NCI-H1694 (cell line): Measurements from ENCODE around the gene CCDC87.
"Not testable (repeated sequence)": the region's sequence is repeated elsewhere in the genome, so short reads cannot be mapped to it uniquely, and the experiment has no call there.

Source experiments
- DNase-seq: peaks from one replicate; lab custom pipeline; 2025; lab: John Stamatoyannopoulos, UW

The CCDC87 gene

GRCh38 chr11:66614073-66614472, 21.2 kb upstream of the CCDC87 start:
- no peak for DNase-seq

DNA sequence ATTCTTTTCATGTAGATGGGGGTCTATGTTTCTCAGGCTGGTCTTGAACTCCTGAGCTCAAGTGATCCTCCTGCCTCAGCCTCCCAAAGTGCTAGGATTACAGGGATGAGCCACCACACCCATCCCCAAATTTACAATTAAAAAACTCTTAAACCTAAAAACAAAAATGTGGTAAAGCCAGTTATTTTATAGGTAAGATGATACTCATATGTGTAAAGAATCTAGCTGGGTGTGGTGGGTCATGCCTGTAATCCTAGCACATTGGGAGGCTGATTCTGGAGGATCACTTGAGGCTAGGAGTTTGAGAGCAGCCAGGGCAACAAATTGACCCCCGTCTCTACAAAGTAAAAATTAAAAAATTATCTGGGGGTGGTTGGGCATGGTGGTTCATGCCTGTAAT, 19.6 kb upstream of the CCDC87 start:
- DNase-seq = no peak

- no peak for DNase-seq
Observed at GRCh38 chr11:66609721-66610617, 17.1 kb upstream of the CCDC87 start.

- no peak for DNase-seq
Observed at GRCh38 chr11:66607126-66607834, 14.4 kb upstream of the CCDC87 start.

- not testable (repeated sequence) for DNase-seq
Observed at GRCh38 chr11:66606608-66607007, 13.7 kb upstream of the CCDC87 start.

DNA sequence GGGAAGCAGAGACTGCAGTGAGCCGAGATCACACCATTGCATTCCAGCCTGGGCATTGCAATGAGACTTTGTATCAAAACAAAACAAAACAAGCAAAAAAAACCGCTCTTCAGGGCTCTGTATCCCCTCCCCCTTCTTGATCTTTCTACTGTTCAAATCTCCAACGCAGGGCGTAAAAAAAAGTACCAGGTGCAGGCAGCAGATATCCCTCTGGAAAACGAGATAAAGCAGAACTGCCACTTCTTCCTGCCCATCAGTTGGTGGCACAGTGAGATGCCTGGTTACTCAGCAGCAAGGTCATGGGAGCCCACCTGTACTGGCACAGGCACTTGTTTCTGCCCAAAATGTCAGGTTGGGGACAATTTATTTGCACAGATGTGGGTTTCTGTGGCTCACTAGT, 11.3 kb upstream of the CCDC87 start:
- no peak for DNase-seq

DNA sequence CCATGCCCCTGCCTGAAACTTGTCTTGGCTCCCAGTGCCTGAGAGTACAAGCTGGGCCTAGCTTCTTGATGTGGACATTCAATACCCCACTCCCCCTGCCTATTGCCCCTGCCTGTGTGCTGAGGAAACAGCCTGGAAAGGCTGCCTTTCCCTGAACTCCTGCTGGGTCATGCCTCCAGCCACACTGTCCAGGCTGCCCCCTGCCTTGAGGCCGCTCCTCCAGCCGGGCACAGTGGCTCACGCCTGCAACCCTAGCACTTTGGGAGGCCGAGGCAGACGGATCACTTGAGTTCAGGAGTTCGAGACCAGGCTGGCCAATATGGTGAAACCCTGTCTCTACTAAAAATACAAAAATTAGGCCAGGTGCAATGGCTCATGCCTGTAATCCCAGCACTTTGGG, 10.2 kb upstream of the CCDC87 start:
- DNase-seq = no peak

GRCh38 chr11:66600631-66601233, 7.9 kb upstream of the CCDC87 start:
- DNase-seq = no peak

DNA sequence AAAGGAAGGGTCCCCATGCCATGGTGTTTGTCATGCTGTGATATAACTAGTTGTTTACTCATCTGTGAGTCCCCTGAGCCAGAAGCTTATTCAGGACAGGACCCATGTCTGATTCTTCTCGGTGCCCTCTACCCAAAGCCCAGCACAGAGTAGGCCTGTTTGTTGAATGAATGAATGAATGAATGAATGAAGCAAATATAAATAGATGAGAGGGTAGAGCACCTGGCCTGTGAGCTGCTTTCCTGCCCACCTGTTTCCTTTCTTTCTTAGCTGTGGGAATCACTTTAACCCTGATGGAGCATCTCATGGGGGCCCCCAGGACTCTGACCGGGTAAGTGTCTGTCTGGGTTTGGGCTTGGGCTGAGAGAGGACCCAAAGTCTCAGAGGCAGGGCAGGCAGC, 7.4 kb upstream of the CCDC87 start:
- no peak for DNase-seq

DNA sequence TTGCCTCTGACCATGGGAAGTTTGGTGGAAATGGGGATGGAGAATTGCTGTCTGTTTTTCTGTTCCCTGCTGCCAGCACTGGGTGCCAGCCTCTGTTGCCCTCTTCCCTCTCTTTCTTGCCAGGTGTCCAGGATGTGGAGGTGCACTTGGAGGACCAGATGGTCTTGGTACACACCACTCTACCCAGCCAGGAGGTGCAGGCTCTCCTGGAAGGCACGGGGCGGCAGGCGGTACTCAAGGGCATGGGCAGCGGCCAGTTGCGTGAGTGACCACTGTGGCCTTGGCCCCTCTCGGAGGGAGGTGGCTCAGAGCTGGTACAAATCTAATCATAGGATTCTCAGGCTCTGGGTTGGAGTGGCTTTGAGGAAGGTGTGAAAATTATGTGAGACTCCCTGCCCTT, 6.1 kb upstream of the CCDC87 start:
- no peak for DNase-seq

- no peak for DNase-seq
Observed at GRCh38 chr11:66595245-66595904, 2.5 kb upstream of the CCDC87 start.

GRCh38 chr11:66593650-66594049, 787 bp upstream of the CCDC87 start:
- DNase-seq = no peak

DNA sequence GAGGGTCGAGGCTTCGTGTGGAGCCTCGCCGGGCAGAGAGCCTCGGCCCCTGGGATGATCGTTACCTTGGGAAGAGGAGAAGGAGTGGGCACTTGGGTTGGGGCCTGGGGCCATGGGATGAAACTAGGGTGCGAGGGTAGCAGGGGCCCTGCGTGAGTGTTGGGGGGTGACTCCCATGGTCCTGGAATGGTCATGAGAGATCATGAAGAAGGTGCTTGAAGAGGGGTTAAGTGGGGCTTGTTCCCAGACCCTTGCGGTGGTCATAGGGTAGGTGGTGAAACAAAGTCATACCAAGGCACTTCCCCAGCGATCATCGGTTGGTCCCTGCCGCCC, 406 bp upstream of the CCDC87 start:
- no peak for DNase-seq

DNA sequence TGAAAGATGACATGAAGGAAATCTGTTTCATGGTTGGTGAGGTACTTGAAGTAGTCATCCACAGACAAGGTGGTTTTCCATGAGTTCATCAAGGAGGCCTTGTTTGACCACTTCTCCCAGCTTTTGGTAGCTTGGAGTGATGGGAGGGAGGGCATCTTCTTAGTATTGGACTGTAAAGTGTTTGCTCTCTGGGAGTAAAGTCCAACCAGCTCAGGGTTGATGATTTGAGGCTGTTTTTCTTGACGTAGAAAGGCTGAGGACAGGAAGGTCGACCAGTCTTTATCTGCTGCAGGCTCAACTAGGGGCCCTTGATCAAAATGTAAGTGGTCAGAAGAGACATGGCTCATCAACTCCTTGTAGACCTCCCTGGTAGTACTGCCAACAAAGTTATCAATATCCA, 1.7 kb downstream of the CCDC87 start:
- no peak for DNase-seq

DNA sequence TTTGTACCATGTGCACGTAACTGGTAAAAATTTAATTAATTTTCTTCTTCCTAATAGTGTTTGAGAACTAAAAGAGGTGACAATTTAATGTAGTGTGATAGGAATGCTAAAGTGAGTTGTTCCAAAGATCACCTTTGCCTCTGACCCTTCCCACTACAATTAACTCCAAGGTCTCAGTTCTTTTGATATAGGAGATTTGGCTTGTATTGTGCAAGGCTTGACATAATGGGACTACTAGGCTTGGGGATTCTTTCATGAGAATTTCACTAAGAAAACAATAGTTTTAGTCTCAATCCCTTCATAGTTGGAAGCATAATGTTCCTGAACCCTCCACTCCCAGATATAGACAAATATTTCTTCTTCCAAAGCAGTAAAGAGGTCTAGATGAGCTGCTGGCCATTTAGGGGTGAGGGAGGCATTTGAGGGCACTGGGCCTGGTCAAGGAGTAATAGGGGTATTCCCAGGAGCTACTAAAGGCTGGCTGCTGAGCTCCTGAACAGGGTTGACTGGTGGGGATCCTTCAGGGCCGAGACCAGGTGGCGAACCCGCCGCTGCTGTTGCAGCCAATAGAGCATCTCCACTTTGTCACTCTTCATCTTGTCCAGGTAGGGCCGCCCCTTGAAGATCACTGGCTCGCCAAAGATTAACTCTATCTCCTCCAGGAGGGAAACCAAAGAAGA, 2.7 kb downstream of the CCDC87 start:
- no peak for DNase-seq

- DNase-seq = not testable (repeated sequence)
Observed at GRCh38 chr11:66589315-66589714, 3.5 kb downstream of the CCDC87 start.

- DNase-seq = no peak
Observed at GRCh38 chr11:66586136-66586535, 6.7 kb downstream of the CCDC87 start.

DNA sequence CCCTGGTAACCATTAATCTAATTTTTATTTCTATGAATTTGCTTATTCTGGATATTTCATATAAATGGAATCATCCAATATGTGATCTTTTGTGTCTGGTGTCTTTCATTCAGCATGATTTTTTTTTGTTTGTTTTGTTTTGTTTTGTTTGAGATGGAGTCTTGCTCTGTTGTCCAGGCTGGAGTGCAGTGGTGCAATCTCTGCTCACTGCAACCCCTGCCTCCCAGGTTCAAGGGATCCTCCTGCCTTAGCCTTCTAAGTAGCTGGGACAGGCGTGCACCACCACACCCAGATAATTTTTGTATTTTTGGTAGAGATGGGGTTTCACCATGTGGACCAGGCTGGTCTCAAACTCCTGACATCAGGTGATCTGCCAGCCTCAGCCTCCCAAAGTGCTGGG, 7.4 kb downstream of the CCDC87 start:
- DNase-seq = not testable (repeated sequence)

DNA sequence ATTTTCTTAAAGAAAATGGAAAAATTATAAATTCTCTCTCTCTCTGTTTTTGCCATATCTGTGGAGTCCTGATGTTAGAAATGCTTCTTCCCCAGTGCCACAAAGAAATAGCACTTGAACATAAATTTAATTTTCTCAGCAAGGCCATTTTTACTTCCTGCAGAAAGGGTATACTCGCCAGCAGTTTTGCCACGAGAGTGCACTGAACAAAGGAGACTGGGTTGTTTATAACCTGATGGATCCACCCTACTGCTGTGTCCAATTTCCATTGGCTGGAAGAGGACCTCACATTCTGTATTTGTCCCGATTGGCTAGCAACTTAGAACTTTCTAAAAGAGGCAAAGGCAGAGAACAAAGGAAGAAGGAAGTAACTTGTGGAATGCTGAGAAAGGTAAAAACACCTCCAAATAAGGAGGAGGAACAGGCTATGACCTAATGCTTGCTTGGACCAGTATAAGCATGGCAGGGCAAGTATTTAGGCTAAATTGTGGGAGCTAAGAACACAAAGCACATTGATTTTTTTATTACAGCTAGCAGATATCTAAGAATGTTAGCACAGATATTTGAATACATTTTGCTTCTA, 10.2 kb downstream of the CCDC87 start:
- DNase-seq = not testable (repeated sequence)

DNA sequence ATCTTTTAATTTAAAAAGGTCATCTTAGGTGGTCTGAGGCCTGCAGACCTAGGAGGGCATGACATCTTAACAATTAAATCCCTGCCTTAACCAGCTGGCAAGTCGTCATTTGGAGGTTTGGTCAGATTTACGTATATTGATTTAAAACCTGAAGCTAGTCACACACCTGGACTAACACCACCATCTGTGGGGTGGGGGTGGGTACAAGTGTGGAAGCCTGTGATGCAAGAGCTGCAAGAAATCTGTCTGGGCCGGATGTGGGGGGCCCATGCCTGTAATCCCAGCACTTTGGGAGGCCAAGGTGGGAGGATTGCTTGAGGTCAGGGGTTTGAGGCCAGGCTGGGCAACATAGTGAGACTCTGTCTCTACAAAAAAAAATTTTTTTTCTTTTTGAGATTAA, 11.6 kb downstream of the CCDC87 start:
- DNase-seq = no peak

GRCh38 chr11:66580803-66581202, 12.1 kb downstream of the CCDC87 start:
- DNase-seq = no peak
